ENCODE data around the gene FOXRED1. TPM values are rescaled to one million over a fixed set of nuclear protein-coding genes. Genes with fewer than 3 reads are reported as not detected.

Gene FOXRED1
- total and polyA plus RNA-seq, 10 of the 15 experiments (the other 5 are each of a cell fraction or from before 2014, with no cell fraction given), result 9.9 to 67.7 (median 38.0) TPM

DNA sequence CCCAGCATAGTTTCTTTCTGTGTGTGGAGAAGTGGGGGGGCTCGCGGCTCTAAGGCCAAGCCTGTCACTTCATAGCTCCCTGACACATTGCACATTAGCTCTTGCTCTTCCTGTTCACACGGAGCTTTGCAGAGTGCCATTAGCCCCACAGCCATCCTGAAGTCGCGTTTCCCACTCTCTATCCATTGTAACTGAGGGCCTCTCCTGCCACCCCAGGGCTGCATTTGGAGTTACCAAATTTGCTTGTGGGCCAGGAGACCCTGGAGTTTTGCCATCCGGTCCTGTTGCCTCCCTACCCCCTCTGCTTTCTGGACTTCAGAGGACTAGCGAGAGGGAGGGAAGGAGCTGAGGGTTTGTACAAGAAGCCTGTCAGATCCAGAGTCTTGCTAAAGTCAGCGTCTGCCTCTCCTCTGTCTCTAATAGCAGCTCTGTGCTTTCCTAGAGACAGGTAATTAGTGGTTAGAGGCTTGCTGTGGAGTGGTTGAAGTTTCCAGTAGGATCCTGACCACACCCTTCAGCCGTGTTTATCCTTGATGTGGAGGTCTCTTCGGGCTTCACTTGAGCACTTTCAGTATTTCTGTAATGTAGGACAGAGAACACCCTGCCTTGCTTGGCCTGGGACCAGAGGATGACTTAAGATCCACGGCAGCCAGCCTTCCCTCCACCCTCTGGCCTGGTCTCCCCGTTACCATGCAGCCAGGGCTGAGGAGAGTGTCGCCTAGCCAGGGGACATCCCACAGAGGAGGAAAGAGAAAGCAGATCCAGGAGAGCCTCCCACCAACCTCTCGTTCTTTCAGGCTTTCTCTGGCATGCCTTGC is 49.0 kb downstream of the FOXRED1 start (continued):
- no peak for TF ChIP-seq POU2F2 (IDR thresholded peaks at IDR 0.05; ENCODE audit: borderline replicate concordance, low read depth, low read length)
- TF ChIP-seq BACH1 (IDR thresholded peaks at IDR 0.05; ENCODE audit: borderline replicate concordance), result no peak
- TF ChIP-seq CREM (IDR thresholded peaks at IDR 0.05; ENCODE audit: low read depth), result no peak
- no peak for TF ChIP-seq JUNB (IDR thresholded peaks at IDR 0.05)
- no peak for TF ChIP-seq RELA (IDR thresholded peaks at IDR 0.05; ENCODE audit: borderline replicate concordance, partially characterized antibody)
- TF ChIP-seq IRF4 (IDR thresholded peaks at IDR 0.05; ENCODE audit: low read depth, low read length), result no peak
- TF ChIP-seq IKZF2 (IDR thresholded peaks at IDR 0.05), result no peak
- no peak for TF ChIP-seq MTA3 (IDR thresholded peaks at IDR 0.05; ENCODE audit: borderline replicate concordance, low read length)
- no peak for TF ChIP-seq POLR2AphosphoS2 (IDR thresholded peaks at IDR 0.05; ENCODE audit: low read depth, low read length)
- TF ChIP-seq SRF (IDR thresholded peaks at IDR 0.05; ENCODE audit: low read depth in 2 of 2, low read length in 2 of 2), result no peak
- TF ChIP-seq PAX5 (IDR thresholded peaks at IDR 0.05; ENCODE audit: borderline replicate concordance, low read depth, low read length), result no peak
- TF ChIP-seq SUZ12 (IDR thresholded peaks at IDR 0.05; ENCODE audit: unreplicated experiment), result no peak
- no peak for TF ChIP-seq SIN3A (IDR thresholded peaks at IDR 0.05; ENCODE audit: low read depth, low read length)

Measured in GM12878 (cell line).